Keratinocyte (primary cell): ENCODE results near the gene BCL11B.

Source experiments
- EZH2 ChIP-seq: IDR thresholded peaks from one replicate; pipeline ENCODE4 v1.6.1; 2012; ENCODE audit warnings: inconsistent platforms, mild to moderate bottlenecking, low read length, moderate library complexity
- TF ChIP-seq, protein P1 (sequence below), 3 experiments: IDR thresholded peaks in 1 of 3; conservative IDR thresholded peaks in 1 of 3; optimal IDR thresholded peaks in 1 of 3; 2 replicates in 2 of 3; 3 replicates in 1 of 3; pipeline versions ENCODE3 to v1.5.1; 2011; ENCODE audit warnings: low read length in 3 of 3, mild to moderate bottlenecking in 3 of 3, moderate library complexity in 2 of 3, control low read depth in 1 of 3, inconsistent platforms in 1 of 3; ENCODE audit not compliant: insufficient read depth in 2 of 3; ENCODE audit errors: extremely low read depth in 1 of 3

DNA sequence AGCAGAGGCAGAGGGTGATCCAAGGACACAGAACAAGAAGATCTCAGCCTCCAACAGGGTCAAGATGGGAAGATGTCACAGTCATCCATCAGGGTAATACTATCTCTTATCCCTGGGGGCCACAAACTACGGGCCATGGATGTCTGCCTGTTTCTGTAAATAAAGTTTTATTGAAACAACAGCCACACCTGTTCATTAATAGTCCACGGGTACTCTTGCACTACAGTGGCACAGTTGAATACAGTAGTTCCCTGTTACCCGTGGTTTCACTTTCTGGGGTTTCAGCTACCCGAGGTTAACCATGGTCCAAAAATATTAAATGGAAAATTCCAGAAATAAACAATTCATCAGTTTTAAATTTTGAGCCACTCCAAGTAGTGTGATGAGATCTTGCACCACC lies 65.9 kb downstream of the BCL11B start:
- TF ChIP-seq, protein P1, sequence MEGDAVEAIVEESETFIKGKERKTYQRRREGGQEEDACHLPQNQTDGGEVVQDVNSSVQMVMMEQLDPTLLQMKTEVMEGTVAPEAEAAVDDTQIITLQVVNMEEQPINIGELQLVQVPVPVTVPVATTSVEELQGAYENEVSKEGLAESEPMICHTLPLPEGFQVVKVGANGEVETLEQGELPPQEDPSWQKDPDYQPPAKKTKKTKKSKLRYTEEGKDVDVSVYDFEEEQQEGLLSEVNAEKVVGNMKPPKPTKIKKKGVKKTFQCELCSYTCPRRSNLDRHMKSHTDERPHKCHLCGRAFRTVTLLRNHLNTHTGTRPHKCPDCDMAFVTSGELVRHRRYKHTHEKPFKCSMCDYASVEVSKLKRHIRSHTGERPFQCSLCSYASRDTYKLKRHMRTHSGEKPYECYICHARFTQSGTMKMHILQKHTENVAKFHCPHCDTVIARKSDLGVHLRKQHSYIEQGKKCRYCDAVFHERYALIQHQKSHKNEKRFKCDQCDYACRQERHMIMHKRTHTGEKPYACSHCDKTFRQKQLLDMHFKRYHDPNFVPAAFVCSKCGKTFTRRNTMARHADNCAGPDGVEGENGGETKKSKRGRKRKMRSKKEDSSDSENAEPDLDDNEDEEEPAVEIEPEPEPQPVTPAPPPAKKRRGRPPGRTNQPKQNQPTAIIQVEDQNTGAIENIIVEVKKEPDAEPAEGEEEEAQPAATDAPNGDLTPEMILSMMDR (optimal IDR thresholded peaks at IDR 0.05 in 1 of 3, IDR thresholded peaks at IDR 0.05 in 1 of 3, conservative IDR thresholded peaks at IDR 0.05 in 1 of 3; ENCODE audit: extremely low read depth in 1 of 3, insufficient read depth in 2 of 3, low read length in 3 of 3) = no peak
- TF ChIP-seq EZH2 = no peak
